Measurements from ENCODE around the gene RAVER1.

DNA sequence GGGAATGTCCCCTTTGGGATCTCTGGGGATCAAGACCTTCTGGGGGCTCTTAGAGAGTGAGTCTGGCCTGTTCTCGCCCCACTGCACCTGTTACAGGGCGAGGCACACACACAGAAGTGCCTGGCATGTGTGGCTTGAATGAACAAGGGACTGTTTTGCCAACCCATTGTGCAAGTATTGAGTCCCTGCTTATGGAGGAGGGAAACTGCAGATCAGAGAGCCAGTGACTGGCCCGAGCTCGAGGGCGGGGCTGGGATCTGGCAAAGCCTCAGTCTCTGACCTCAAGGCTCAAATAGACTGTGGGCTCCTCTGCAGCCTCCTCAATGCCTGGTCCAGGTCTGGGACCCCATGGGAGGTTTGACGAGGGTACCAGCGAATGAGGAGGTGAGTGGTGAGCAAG lies 5.5 kb downstream of the RAVER1 start:
- TF ChIP-seq, protein P1, sequence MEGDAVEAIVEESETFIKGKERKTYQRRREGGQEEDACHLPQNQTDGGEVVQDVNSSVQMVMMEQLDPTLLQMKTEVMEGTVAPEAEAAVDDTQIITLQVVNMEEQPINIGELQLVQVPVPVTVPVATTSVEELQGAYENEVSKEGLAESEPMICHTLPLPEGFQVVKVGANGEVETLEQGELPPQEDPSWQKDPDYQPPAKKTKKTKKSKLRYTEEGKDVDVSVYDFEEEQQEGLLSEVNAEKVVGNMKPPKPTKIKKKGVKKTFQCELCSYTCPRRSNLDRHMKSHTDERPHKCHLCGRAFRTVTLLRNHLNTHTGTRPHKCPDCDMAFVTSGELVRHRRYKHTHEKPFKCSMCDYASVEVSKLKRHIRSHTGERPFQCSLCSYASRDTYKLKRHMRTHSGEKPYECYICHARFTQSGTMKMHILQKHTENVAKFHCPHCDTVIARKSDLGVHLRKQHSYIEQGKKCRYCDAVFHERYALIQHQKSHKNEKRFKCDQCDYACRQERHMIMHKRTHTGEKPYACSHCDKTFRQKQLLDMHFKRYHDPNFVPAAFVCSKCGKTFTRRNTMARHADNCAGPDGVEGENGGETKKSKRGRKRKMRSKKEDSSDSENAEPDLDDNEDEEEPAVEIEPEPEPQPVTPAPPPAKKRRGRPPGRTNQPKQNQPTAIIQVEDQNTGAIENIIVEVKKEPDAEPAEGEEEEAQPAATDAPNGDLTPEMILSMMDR (IDR thresholded peaks at IDR 0.05), result no peak
- TF ChIP-seq POLR2A (IDR thresholded peaks at IDR 0.05; ENCODE audit: low read depth), result no peak
- TF ChIP-seq POLR2AphosphoS5 (IDR thresholded peaks at IDR 0.05), result no peak
- TF ChIP-seq EP300 (IDR thresholded peaks at IDR 0.05), result no peak
